Jurkat, Clone E6-1 (cell line): ENCODE measurements around the gene TMEM187.
A peak's percentile ranks its signal among the peaks of the same experiment; 100 is the strongest.

Experiments used
- DNase-seq: peaks from one replicate; pipeline ENCODE4 v3.0.0-alpha.2; 2011; ENCODE audit warnings: low read depth, low spot score
- H3K4me3 ChIP-seq: 2 replicates; pipeline ENCODE4 v1.5.1; 2011; ENCODE audit warnings: mild to moderate bottlenecking, low read length, control low read depth, moderate library complexity

Gene TMEM187

DNA sequence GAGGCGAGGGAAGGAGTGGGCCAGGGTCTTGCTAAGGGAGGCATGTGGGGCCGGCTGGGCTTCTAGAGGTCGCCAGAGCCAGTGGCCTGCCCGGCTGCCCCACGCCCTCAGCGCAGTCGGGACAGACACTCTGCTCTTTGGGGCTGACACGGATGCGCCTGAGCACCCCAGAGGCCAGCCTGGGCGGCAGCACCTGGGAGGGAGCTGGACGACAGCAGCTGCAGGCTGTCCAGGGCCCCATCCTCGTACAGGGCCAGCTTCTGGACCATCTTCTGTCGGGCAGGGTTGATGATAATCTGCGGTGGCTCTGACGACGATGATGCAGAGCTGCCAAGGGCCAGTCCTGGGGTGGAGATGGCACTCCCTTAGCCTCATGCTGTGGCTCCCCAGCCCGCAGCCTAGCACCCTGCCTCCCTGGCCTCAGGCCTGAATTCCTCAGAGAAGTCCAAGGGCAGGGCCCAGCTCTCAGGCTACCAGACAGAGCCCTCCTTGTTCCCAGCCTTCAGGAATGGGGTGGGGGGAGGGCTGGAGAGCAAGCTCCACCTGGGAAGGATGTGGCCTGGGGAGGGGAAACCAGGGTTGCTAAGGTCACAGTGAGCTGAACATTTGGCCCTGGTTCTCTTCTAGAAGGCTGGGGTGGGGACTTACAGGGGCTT, 39.9 kb downstream of the TMEM187 start:
- no peak overlapping the region for H3K4me3 ChIP-seq
- DNase-seq: no peak

DNA sequence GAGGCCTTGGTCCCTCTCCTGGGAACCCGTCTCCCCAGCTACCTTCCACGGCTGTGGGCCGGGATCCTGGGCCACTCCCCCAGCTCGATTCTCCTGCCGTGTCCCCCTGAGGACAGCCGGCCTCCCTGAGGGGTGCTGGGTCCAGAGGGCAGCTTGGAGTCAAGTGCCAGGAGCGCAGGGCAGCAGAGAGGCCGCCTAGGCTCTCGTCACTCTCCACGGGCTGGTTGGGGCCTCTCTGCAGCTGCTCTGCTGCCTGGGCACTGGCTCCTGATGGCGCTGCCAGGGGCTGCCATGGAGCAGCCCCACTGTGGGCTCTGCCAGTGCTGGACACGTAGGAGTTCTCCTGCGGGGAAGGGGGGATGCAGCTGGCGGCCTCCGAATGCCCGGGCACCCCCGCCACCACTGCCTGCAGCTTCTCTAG, 40.5 kb downstream of the TMEM187 start:
- H3K4me3 ChIP-seq: no peak overlapping the region
- DNase-seq: no peak

- no peak for DNase-seq
- no peak overlapping the region for H3K4me3 ChIP-seq
Measured at GRCh38 chrX:154013614-154014360, 41.2 kb downstream of the TMEM187 start.

GRCh38 chrX:154014429-154015380, 42.2 kb downstream of the TMEM187 start:
- H3K4me3 ChIP-seq: no peak overlapping the region
- no peak for DNase-seq

- DNase-seq: no peak
- no peak overlapping the region for H3K4me3 ChIP-seq
Measured at GRCh38 chrX:154015581-154016264, 43.2 kb downstream of the TMEM187 start.

GRCh38 chrX:154016366-154017076, 44.0 kb downstream of the TMEM187 start:
- H3K4me3 ChIP-seq: no peak overlapping the region
- DNase-seq: no peak

- peak overlapping the region; percentile 74 for H3K4me3 ChIP-seq
Measured at GRCh38 chrX:154017766-154018517, 45.4 kb downstream of the TMEM187 start.

DNA sequence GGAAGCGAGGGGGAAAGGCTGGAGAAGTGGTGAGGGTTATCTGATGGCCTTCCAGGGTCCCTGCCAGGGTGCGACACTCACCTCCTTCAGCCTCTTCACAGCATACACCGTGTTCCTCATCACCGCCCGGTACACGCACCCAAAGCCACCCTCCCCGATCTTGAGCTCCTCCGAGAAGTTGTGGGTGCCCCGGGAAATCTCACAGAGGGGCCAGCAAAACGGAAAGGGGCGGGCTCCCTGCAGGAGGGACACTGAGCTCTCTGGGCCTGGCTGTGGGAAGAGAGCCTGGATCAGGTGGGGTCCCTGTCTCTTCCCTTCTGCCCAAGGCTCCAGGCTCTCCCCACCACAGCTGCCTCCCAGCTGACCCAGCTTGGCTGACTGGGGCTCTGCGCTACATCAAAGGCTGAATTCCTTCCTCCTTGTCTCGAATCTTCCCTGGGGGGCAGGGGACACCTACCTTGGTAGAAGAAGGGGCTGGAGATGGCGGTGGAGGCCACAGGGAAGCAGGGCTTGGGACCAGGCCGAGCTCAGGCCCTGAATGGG, 46.0 kb downstream of the TMEM187 start:
- peak overlapping the region; percentile 74 for H3K4me3 ChIP-seq
- no peak for DNase-seq

More at GRCh38 chrX:154017766-154018517, 45.4 kb downstream of the TMEM187 start:
- DNase-seq: no peak

GRCh38 chrX:154019061-154019621, 46.6 kb downstream of the TMEM187 start:
- H3K4me3 ChIP-seq: peak overlapping the region; percentile 74
- no peak for DNase-seq

GRCh38 chrX:154019633-154020528, 47.3 kb downstream of the TMEM187 start, which contains the start of gene IRAK1:
TSS of gene IRAK1 (minus strand) at chrX:154019902. CDS start at chrX:154019812, 90 bp downstream.
- H3K4me3 ChIP-seq: peak within 1 kb of the TSS; percentile 74
- DNase-seq: no peak

GRCh38 chrX:154020536-154021115, 48.1 kb downstream of the TMEM187 start:
- DNase-seq: no peak
- H3K4me3 ChIP-seq: peak overlapping the region; percentile 69

- H3K4me3 ChIP-seq: peak overlapping the region; percentile 69
- no peak for DNase-seq
Measured at GRCh38 chrX:154021131-154021611, 48.6 kb downstream of the TMEM187 start.

DNA sequence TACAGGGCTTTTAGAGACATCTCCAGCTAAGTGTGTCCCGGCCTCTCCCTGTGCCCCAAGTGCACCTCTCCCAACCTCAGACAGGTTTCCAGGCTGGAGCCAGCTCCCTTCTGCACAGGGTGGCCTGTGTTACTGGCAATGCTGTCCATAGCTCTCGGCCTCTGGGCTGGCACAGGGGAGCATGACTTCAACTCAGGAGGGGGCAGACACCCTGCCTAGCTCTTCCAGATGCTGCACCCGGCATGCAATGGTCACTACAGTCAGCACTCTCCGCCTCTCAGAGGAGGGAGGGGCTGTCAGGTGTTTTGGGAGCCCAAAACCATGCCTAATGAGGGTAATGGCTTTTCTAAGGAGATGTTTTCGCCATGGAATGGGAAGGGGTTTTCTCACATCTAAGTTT, 49.6 kb downstream of the TMEM187 start:
- no peak for DNase-seq

DNA sequence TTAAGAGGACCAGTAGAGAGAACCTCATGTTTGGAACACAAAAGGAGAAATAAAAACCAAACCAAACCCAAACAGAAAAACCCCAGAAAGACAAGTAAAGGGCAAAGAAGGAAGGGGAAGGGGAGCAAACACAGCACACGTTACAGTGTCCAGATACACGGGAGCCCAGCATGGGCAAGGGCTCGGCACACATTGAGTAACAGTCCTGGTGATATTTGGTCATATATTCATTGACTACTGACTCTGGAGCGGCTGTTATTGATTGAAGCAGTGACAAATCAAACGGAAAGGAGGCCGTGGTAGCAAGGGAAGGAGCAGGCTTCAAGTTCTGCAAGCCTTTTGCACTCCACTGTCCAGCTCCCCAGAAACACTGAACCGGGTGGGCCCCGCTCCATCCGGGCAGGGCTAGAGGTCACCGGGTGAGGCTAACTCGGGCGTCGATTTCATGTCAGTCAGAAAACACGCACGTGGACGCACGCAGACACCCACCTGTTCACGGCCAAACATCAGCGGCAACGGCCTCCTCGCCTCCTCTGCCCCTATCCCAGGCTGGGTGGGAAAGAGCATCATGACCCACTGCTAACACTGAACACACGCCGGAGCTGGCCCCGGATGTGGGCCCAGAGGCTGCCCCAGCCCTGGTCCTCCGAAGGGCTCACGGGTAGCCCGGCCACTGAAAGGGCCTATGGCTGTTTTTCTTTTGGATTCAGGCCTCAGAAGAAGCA, 50.9 kb downstream of the TMEM187 start:
- no peak for DNase-seq
- H3K4me3 ChIP-seq: no peak overlapping the region

More for the DNA sequence above, 49.6 kb downstream of the TMEM187 start:
- H3K4me3 ChIP-seq: no peak overlapping the region

GRCh38 chrX:154024271-154024670, 51.7 kb downstream of the TMEM187 start:
- DNase-seq: no peak
- H3K4me3 ChIP-seq: no peak overlapping the region
